HG02973 (cell line): ENCODE measurements around the gene EIF6.

Experiments
- ATAC-seq: cut with Tn5 transposase; IDR thresholded peaks from one replicate; pipeline ENCODE4 v1.9.1; 2021; ENCODE audit warnings: moderate library complexity; ENCODE audit not compliant: unreplicated experiment

The EIF6 gene

GRCh38 chr20:35314816-35315631, 30.5 kb upstream of the EIF6 start:
- no peak for ATAC-seq

- no peak for ATAC-seq
Measured at GRCh38 chr20:35312318-35312717, 27.7 kb upstream of the EIF6 start.

- ATAC-seq, result no peak
Measured at GRCh38 chr20:35311822-35312221, 27.2 kb upstream of the EIF6 start.

GRCh38 chr20:35311409-35311808, 26.8 kb upstream of the EIF6 start:
- ATAC-seq, result no peak

- ATAC-seq, result no peak
Measured at GRCh38 chr20:35307666-35308653, 23.4 kb upstream of the EIF6 start.

- no peak for ATAC-seq
Measured at GRCh38 chr20:35306931-35307517, 22.5 kb upstream of the EIF6 start.

- no peak for ATAC-seq
Measured at GRCh38 chr20:35305682-35306556, 21.3 kb upstream of the EIF6 start.

- no peak for ATAC-seq
Measured at GRCh38 chr20:35304956-35305355, 20.4 kb upstream of the EIF6 start.

GRCh38 chr20:35303735-35304491, 19.3 kb upstream of the EIF6 start:
- no peak for ATAC-seq

GRCh38 chr20:35303382-35303734, 18.8 kb upstream of the EIF6 start:
- ATAC-seq, result no peak

- ATAC-seq, result no peak
Measured at GRCh38 chr20:35302421-35303335, 18.1 kb upstream of the EIF6 start.

GRCh38 chr20:35301426-35301825, 16.9 kb upstream of the EIF6 start:
- ATAC-seq, result no peak

GRCh38 chr20:35300469-35301262, 16.1 kb upstream of the EIF6 start:
- ATAC-seq, result no peak

GRCh38 chr20:35299780-35300179, 15.2 kb upstream of the EIF6 start:
- ATAC-seq, result no peak

GRCh38 chr20:35298264-35298663, 13.7 kb upstream of the EIF6 start:
- ATAC-seq, result no peak

- no peak for ATAC-seq
Measured at GRCh38 chr20:35297740-35298139, 13.2 kb upstream of the EIF6 start.

GRCh38 chr20:35297155-35297554, 12.6 kb upstream of the EIF6 start:
- ATAC-seq, result no peak

- no peak for ATAC-seq
Measured at GRCh38 chr20:35296101-35296554, 11.6 kb upstream of the EIF6 start.
